GM11168 (cell line): ENCODE measurements around the gene POPDC3.
"Not testable (repeated sequence)": the region's sequence is repeated elsewhere in the genome, so short reads cannot be mapped to it uniquely, and the experiment has no call there.

Experiments used
- in situ Hi-C: fragments of 300-500 bp; cut with MboI; formaldehyde crosslinking; loops from one replicate; pipeline ENCODE4 v1.12.0; 2022; ENCODE audit warnings: low sequenced_read_pairs; ENCODE audit not compliant: unreplicated experiment

Gene POPDC3

GRCh38 chr6:105179244-105180065, at the start of gene POPDC3:
TSS of gene POPDC3 (minus strand) at chr6:105180014. CDS start at chr6:105161909, 18,105 bp downstream.
- in situ Hi-C loops = no loop called here

- in situ Hi-C loops = no loop called here
Measured at GRCh38 chr6:105227295-105227767, 47.5 kb upstream of the POPDC3 start.

DNA sequence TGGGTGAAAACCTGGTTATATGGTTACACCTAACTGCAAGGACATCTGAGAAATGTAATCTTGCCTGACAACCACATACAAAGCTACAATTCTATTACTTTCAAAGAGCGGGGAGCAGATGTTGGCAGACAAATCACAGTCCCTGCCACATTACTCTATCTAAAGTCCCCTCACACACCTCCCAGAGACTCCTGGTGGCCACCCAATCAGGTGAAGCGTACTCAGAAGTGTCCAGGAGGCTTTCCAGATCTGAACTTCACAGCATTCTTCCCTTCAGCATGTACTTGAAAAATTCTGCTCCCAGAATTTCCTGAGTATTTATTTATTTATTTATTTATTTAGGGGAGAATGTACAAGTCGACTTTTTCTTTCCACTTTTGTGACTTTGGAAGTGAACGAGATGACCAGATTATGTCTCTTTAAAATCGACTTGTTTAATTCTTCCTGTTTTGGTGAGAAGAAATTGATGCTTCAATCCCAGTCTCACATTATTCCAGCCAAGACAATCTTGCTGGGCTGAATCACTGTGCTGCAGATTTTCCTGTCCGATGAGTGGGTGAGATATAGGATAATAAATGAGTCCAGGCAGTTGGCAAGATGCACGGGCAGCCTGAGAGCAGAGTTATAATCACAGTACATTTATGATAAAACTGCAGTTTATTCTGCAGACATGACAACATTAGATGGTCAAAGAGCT, 46.9 kb upstream of the POPDC3 start:
- in situ Hi-C loops = no loop called here

DNA sequence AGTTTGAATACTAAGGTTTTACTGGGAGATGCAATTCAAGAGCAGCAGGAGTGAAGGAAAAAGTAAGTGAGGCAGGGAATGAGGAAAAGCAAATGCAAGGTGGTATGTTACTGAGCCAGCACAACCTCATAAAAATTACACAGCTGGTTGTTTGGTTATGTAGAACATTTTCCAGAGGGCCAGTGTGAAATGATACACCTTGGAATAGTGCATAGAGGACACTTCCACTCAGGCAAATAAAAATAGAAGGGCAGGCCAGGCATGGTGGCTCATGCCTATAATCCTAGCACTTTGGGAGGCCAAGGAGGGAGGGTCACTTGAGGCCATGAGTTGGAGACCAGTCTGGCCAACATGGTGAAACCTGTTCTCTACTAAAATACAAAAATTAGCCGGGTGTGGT, 43.4 kb upstream of the POPDC3 start:
- in situ Hi-C loops = no loop called here

DNA sequence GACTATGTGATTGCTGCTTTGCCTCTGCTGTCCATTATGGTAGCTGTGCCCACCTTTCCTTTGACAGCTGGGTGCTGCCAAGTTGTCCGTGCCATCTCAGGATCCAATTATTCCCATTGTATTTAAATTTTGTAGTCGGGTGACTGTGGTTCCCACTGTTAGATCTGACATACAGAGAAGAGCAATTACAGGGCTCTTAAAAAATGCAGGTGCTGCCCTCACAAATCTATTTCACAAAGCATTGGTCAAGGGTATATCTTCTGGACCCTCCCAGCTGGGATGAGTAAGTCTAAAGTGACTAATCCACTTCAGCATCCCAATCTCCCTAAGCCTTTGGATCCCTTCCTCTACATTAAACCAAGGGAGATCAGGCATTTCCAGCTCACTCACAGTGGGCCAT, 41.4 kb upstream of the POPDC3 start:
- in situ Hi-C loops = not testable (repeated sequence)

DNA sequence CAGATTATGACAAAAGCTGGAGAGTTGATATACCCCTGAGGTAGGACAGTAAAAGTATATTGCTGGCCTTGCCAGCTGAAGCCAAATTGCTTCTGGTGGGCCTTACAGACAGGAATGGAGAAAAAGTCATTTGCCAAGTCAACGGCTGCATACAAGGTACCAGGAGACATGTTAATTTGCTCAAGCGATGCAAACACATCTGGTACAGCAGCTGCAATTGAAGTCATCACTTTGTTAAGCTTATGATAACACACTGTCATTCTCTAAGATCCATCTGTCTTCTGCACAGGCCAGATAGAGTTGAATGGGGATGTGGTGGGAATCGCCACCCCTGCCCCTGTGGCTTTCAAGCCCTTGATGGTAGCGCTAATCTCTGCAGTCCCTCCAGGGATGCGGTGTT, 40.4 kb upstream of the POPDC3 start:
- in situ Hi-C loops = no loop called here

DNA sequence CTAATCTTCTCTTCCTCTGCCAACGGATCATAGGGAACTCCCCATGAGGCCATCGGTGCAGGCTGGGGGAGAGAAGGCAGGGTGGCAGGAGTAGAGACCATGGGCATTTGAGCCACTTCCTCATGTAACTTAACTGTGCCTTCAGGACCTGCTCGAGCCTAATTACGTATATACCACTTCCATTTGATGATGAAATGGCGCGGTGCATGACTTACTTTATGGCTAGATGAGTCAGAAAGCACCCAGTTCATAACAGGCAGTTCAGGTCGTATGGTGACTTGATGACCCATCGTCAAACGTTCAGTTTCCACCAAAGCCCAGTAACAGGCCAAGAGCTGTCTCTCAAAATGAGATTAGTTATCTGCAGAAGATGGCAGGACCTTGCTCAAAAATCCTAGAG, 39.4 kb upstream of the POPDC3 start:
- in situ Hi-C loops = not testable (repeated sequence)

DNA sequence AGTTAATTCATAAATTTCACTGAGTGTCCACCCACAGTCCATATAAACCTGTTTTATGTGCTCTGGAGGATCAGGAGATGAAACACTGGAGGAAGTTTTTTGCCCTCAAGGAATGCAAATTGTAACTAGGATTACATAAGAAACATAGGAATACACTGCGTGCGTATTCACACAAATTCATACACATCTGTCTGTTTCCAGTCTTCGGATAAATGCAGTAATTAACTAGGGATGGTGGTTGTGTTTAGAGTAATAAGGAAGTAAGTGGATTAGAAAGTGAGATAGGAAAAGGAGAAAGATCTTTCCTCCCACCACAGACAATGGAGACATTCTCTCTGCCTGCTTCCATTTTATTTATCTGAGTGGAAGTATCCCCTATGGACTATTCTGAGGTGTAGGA, 35.7 kb upstream of the POPDC3 start:
- in situ Hi-C loops = no loop called here

GRCh38 chr6:105214668-105215067, 34.9 kb upstream of the POPDC3 start:
- in situ Hi-C loops = no loop called here

- in situ Hi-C loops = no loop called here
Measured at GRCh38 chr6:105213272-105213671, 33.5 kb upstream of the POPDC3 start.

GRCh38 chr6:105212587-105212986, 32.8 kb upstream of the POPDC3 start:
- in situ Hi-C loops = no loop called here

- in situ Hi-C loops = no loop called here
Measured at GRCh38 chr6:105211831-105212230, 32.0 kb upstream of the POPDC3 start.

DNA sequence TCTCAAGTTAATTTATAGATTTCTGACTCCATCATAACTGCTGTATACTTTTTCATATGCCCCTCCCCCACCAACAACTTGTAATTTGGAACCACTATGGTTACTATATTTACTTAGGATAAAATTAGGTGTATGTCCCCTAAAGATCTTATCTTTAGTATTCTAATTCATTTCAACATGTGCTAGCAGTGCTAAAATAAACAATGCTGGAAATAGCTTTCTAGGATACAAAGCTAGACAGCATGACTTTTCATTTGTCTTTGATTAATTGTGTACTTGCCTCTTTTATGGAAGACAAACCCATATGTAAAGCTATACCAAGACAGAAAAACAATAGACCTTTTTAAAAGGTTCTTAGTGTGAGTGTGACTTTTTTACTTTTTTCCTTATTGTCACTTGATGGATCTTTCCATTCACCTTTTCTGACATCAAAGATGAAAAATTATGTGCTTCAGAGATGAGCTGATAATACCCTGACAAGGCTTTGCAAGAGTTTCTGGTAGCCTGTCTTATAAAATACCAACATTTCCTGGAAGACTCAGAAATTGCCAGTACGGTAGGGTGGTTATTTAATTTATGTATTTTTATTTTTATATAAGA, 31.2 kb upstream of the POPDC3 start:
- in situ Hi-C loops = no loop called here

DNA sequence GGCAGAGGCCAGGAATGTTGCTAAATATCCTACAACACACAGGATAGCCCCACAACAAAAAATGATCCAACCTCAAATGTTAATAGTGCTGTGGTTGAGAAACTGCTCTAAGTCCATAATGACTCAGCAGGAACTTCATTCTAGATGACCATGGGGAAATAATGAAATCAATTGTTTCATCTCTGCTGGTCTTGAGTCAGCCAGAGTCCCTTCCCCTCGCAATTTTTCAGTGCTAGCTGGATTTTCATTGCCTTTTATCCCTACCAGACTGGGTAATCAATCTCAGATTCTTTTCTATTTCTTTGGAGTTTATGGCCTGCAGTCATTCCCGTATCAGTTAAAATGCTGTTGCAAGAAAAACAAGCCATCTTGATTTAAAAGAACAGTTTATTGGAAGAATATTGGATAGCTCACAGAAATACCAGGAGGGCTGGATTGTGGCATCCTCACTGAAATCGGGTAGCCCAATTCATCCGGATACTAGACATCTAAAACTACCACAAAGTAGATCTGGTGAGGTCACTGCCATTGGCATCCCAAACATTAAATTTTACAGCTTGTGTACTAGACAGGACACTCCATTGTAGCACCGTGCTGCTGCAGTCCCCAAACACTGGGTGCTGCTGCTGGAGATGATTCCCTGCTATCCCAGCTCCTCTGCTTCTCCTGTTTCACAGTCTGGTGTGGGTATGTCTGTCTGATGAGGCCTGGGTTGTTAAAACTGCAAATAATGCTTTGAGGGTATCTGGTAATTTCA, 30.3 kb upstream of the POPDC3 start:
- in situ Hi-C loops = no loop called here

DNA sequence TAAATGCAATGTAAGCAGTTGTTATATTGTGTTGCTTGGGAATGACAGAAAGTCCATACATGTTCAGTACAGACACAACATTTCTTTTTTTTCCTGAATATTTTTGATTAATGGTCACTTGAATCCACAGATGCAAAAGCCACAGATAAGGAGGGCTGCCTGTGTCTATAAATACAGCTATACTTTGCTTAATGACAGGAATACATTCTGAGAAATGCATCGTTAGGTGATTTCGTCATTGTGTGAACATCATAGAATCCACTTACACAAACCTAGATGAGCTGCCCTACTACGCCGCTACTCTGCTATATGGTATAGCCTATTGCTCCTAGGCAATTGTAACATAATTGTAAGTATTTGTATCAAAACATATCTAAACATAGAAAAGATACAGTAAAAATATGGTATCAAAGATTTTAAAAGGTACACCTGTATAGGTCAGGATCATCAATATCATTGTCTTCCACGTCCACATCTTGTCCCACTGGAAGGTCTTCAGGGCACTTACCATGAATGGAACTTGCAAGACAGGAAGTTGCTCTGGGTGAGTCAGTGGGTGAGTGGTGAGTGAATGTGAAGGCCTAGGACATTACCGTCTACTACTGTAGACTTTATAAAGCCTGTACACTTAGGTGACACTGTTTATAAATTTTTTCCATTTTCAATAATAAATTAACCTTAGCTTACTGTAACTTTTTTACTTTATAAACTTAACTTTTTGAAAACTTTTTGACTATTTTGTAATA, 27.9 kb upstream of the POPDC3 start:
- in situ Hi-C loops = no loop called here

- in situ Hi-C loops = no loop called here
Measured at GRCh38 chr6:105204768-105205167, 25.0 kb upstream of the POPDC3 start.

- in situ Hi-C loops = no loop called here
Measured at GRCh38 chr6:105204331-105204730, 24.5 kb upstream of the POPDC3 start.

GRCh38 chr6:105202486-105202885, 22.7 kb upstream of the POPDC3 start:
- in situ Hi-C loops = no loop called here

GRCh38 chr6:105200133-105200730, 20.4 kb upstream of the POPDC3 start:
- in situ Hi-C loops = no loop called here
